Right lung (tissue), 5 donors: Measurements from ENCODE around the gene THBS2. TPM values are rescaled to one million over a fixed set of nuclear protein-coding genes. Genes with fewer than 3 reads are reported as not detected.
"Not testable (repeated sequence)": the region's sequence is repeated elsewhere in the genome, so short reads cannot be mapped to it uniquely, and the experiment has no call there.

ENCODE experiments used
- DNase-seq, 2 donors: peaks; one replicate each; pipeline ENCODE4 v3.0.0-alpha.2; 2013
- polyA plus RNA-seq, 5 donors: library from polyadenylated mRNA; unstranded; fragments of 120-200 nt; gene quantifications; one replicate each; pipeline versions ENCODE4 v1.2.1 to v1.2.3, GENCODE V29; 2013; ENCODE audit warnings: inconsistent platforms in 1 of 5, low replicate concordance in 1 of 5; ENCODE audit not compliant: insufficient read length in 5 of 5, insufficient read depth in 1 of 5

THBS2 gene
- polyA plus RNA-seq, 5 donors: 5.3 to 10.3 (median 7.9) TPM

GRCh38 chr6:169185011-169185521, 68.6 kb downstream of the THBS2 start:
- DNase-seq: no peak

GRCh38 chr6:169184419-169184818, 69.2 kb downstream of the THBS2 start:
- DNase-seq: no peak

- DNase-seq: no peak
These were observed 70.4 kb downstream of the THBS2 start for GRCh38 chr6:169183233-169183632.

- DNase-seq: not testable (repeated sequence)
These were observed 73.8 kb downstream of the THBS2 start for GRCh38 chr6:169179831-169180230.

- DNase-seq: no peak
These were observed 76.0 kb downstream of the THBS2 start for GRCh38 chr6:169177516-169178166.

- no peak for DNase-seq
These were observed 77.2 kb downstream of the THBS2 start for GRCh38 chr6:169176361-169176991.

- DNase-seq: no peak
These were observed 78.2 kb downstream of the THBS2 start for GRCh38 chr6:169175360-169175887.

- DNase-seq: no peak
These were observed 78.9 kb downstream of the THBS2 start for GRCh38 chr6:169174516-169175359.

- no peak for DNase-seq
These were observed 79.9 kb downstream of the THBS2 start for GRCh38 chr6:169173532-169174268.

- DNase-seq: no peak
These were observed 80.7 kb downstream of the THBS2 start for GRCh38 chr6:169172946-169173345.

- DNase-seq: no peak
These were observed 81.2 kb downstream of the THBS2 start for GRCh38 chr6:169172456-169172855.

- DNase-seq: no peak
These were observed 81.7 kb downstream of the THBS2 start for GRCh38 chr6:169171951-169172350.

GRCh38 chr6:169171016-169171415, 82.6 kb downstream of the THBS2 start:
- no peak for DNase-seq

- DNase-seq: no peak
These were observed 83.1 kb downstream of the THBS2 start for GRCh38 chr6:169170583-169170955.

- no peak for DNase-seq
These were observed 83.6 kb downstream of the THBS2 start for GRCh38 chr6:169169941-169170582.

GRCh38 chr6:169169375-169169774, 84.3 kb downstream of the THBS2 start:
- DNase-seq: no peak

GRCh38 chr6:169168706-169169105, 84.9 kb downstream of the THBS2 start:
- DNase-seq: no peak

GRCh38 chr6:169168302-169168630, 85.4 kb downstream of the THBS2 start:
- no peak for DNase-seq

- DNase-seq: peak in 1 of 2 donors; percentile 25
These were observed 85.9 kb downstream of the THBS2 start for GRCh38 chr6:169167581-169168301.

GRCh38 chr6:169166896-169167580, 86.6 kb downstream of the THBS2 start:
- DNase-seq: no peak
